Upper lobe of right lung (tissue), 1 donor: ENCODE results near the gene PPP2CA. TPM values are rescaled to one million over a fixed set of nuclear protein-coding genes. Genes with fewer than 3 reads are reported as not detected.

Experiments
- ATAC-seq: fragments of 200-7000 bp; cut with Tn5 transposase; one replicate; pipeline ENCODE4 v1.9.1; 2020; ENCODE audit warnings: mild to moderate bottlenecking, moderate library complexity
- DNase-seq: peaks from one replicate; pipeline ENCODE4 v3.0.0-alpha.2; 2020
- H3K27ac ChIP-seq: fragments of 200-600 bp; one replicate; pipeline ENCODE4 v1.8.0; 2022
- H3K27me3 ChIP-seq: fragments of 200-600 bp; one replicate; pipeline ENCODE4 v1.8.0; 2022; ENCODE audit warnings: mild to moderate bottlenecking
- H3K36me3 ChIP-seq: fragments of 200-600 bp; one replicate; pipeline ENCODE4 v1.8.0; 2022
- H3K4me1 ChIP-seq: fragments of 200-600 bp; one replicate; pipeline ENCODE4 v1.8.0; 2022
- H3K4me3 ChIP-seq: fragments of 200-600 bp; one replicate; pipeline ENCODE4 v1.8.0; 2022; ENCODE audit warnings: mild to moderate bottlenecking
- H3K9me3 ChIP-seq: fragments of 200-600 bp; one replicate; pipeline ENCODE4 v1.8.0; 2022
- intact Hi-C: fragments of 100-400 bp; cut with DNase I; formaldehyde crosslinking; loops from one replicate; pipeline ENCODE4 v1.11.0; 2022
- total RNA-seq: library from RNA; stranded (reverse); fragmentation: NEBNext Ultra II Directional; extraction: Animal tissue kit (Norgen Biotek cat#: 25700); gene quantifications from one replicate; pipeline ENCODE4 v1.2.1, GENCODE V29; 2021
- TF ChIP-seq, protein P1 (sequence below): fragments of 200-600 bp; IDR thresholded peaks from one replicate; pipeline ENCODE4 v1.8.0; 2022; ENCODE audit warnings: antibody characterized with exemption
- donor health status: DM: no; HTN: yes; CAD: no; lungs with severe emphysema.

Gene PPP2CA
- total RNA-seq, 1 donor from 2014 or later: 108 TPM

GRCh38 chr5:134178096-134178419 lies 47.8 kb downstream of the PPP2CA start:
- H3K27ac ChIP-seq: peak overlapping the region; percentile 99
- ATAC-seq (no peak), DNase-seq (no peak)
- peaks cover 25% of the 10 kb centered on the region for H3K4me1 ChIP-seq
- no peaks in the 10 kb centered on the region for H3K9me3 ChIP-seq
- H3K27me3 ChIP-seq: no peaks in the 10 kb centered on the region
- peaks cover 5% of the 10 kb centered on the region for H3K36me3 ChIP-seq
- TF ChIP-seq, protein P1, sequence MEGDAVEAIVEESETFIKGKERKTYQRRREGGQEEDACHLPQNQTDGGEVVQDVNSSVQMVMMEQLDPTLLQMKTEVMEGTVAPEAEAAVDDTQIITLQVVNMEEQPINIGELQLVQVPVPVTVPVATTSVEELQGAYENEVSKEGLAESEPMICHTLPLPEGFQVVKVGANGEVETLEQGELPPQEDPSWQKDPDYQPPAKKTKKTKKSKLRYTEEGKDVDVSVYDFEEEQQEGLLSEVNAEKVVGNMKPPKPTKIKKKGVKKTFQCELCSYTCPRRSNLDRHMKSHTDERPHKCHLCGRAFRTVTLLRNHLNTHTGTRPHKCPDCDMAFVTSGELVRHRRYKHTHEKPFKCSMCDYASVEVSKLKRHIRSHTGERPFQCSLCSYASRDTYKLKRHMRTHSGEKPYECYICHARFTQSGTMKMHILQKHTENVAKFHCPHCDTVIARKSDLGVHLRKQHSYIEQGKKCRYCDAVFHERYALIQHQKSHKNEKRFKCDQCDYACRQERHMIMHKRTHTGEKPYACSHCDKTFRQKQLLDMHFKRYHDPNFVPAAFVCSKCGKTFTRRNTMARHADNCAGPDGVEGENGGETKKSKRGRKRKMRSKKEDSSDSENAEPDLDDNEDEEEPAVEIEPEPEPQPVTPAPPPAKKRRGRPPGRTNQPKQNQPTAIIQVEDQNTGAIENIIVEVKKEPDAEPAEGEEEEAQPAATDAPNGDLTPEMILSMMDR: no peak
- no peak overlapping the region for H3K4me3 ChIP-seq
- intact Hi-C loops: no loop called here

GRCh38 chr5:134177369-134178095 lies 48.3 kb downstream of the PPP2CA start:
- Histone ChIP-seq H3K9me3 (no peaks in the 10 kb centered on the region), H3K4me3 (peak overlapping the region; percentile 74), H3K36me3 (peaks cover 11% of the 10 kb centered on the region), H3K4me1 (peaks cover 25% of the 10 kb centered on the region), H3K27me3 (no peaks in the 10 kb centered on the region), H3K27ac (peak overlapping the region; percentile 99)
- DNase-seq: peak; percentile 68
- TF ChIP-seq, protein P1: no peak
- ATAC-seq: peak; percentile 21
- intact Hi-C loops: no loop called here

DNA sequence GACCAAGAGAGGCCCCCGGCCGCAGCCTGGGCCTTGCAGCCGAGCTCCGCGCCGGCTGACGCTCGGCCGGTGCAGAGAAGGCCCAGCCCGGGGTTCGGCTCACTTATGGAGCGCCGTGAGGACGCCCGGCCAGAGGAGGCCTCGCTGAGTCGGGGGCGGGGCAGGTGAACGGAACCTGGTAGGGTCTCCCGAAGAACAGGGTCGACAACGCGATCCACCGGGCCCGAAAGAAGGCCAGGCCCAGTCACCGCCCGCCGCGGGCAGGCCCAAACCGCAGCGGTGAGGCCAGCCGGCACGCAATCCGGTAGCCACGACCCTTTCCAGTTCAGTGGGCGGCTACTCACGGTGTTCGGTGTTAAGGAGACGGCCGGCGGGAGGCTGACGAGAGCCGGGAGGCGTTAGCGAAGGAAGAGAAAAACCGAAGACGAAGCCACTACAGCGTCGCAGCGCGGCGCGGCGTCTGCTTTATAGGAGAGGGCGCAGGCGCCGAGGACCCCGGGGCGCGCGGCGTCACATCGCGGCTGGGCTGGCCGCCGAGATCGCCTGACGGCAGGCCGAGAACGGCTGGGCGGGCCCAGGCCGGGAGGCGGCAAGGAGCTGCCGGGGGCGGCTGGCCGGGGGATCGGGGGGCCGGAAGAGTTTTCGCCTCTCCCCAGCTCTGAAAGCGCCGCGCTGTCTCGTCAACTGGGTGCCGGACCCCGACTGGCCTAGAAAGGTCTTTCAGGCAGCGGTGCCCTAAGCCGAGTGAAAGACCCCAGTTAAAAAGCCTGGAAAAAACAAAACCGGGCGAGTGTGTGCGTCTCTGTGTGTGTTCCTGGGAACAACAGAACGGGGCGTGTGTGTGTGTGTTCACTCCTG lies 49.1 kb downstream of the PPP2CA start, which contains the start of gene SKP1:
Gene SKP1, minus strand, starts transcription at position 440 of the 858 bp plus-strand sequence. CDS start 2,928 bp downstream, outside the sequence.
- Histone ChIP-seq H3K36me3 (peaks cover 19% of the 10 kb centered on the region), H3K9me3 (no peaks in the 10 kb centered on the region), H3K4me3 (peak within 1 kb of the TSS; percentile 74), H3K27ac (peak within 1 kb of the TSS; percentile 99), H3K4me1 (peaks cover 25% of the 10 kb centered on the region), H3K27me3 (no peaks in the 10 kb centered on the region)
- TF ChIP-seq, protein P1: no peak
- intact Hi-C loops: no loop called here
- ATAC-seq: peak; percentile 95
- peak; percentile 93 for DNase-seq

DNA sequence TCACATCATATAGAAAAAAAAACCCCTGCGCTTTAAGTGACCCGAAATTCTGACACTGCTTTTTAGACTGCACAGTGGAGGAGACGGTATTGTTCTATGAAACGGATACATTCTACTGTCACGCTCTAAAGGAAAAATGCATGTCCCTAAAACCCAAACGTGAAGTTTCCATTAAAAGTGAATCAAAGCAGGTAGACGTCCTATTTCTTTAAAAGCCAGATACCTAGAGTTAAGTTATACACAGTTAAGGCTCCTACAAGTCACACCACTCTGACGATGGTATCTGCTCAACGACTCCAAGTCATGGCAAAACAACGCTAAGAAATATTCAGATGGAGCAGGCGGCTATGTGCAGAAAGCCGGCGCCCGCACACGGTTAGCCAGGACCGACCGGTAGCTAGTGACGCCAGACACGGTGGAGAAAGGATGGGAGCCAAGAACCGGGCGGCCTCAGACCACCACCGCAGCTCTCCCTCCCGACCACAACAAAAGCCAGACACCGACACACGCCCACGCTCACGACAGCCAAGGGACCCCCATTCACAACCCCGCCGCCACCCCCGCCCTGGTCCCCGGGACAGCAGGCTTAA lies 49.9 kb downstream of the PPP2CA start:
- no peak for DNase-seq
- TF ChIP-seq, protein P1: no peak
- peak overlapping the region; percentile 74 for H3K4me3 ChIP-seq
- H3K36me3 ChIP-seq: peaks cover 26% of the 10 kb centered on the region
- H3K4me1 ChIP-seq: peaks cover 25% of the 10 kb centered on the region
- peak overlapping the region; percentile 99 for H3K27ac ChIP-seq
- ATAC-seq: peak; percentile 26
- intact Hi-C loops: no loop called here
- no peaks in the 10 kb centered on the region for H3K9me3 ChIP-seq
- no peaks in the 10 kb centered on the region for H3K27me3 ChIP-seq

DNA sequence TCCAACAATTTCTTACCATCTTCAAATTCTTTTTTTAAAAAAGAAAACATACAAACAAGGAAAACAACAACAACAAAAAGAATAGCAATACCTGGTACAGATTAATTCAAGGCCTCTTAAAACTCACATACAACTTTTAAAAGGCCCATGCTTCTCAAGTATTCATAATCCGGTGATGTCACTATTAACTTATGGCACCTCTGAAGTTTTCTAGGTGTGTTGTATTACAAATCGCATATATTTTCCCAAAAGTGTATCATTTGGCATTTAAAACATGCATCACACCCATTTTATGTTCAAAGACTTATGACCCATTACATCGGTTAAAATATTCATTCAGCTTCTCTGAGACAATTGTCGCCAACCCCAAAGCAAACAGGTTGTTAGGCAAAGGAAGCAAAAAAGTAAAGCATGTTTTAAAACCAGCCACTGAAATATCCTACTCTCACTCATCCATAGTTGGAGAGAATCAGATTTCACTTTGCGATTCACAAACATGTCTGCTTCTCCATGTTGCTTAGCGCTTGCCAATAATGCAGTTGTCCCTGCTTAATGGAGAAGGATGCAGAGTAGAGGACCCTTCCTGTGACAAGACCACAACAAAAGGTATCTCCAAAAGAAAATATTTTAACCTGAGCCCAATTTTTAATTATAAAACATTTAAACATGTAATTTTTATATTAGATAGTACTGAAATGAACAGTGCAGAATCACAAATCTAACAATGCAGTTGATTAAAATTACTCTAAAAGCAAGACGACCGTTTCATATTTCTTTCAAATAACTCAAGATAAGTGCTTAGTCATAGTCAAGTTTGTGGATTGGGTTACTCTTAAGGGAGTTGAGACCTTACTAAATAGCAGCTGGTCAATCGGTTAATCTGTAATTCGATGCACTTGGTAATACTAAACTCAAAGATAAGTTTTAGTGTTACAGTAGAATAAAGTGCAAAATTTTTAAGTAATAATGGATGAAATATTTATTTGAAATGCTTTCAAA lies 50.7 kb downstream of the PPP2CA start:
- DNase-seq (no peak), ATAC-seq (no peak)
- TF ChIP-seq, protein P1: no peak
- peaks cover 35% of the 10 kb centered on the region for H3K36me3 ChIP-seq
- no peaks in the 10 kb centered on the region for H3K9me3 ChIP-seq
- H3K27me3 ChIP-seq: no peaks in the 10 kb centered on the region
- H3K4me1 ChIP-seq: peaks cover 25% of the 10 kb centered on the region
- peak overlapping the region; percentile 99 for H3K27ac ChIP-seq
- intact Hi-C loops: no loop called here
- H3K4me3 ChIP-seq: peak overlapping the region; percentile 74
